Measurements from ENCODE around the gene GOLPH3.

Gene GOLPH3

GRCh38 chr5:32160228-32160627, 13.9 kb downstream of the GOLPH3 start:
- no peak for TF ChIP-seq YY1 (IDR thresholded peaks at IDR 0.05; ENCODE audit: low read depth)
- no peak for TF ChIP-seq TCF12 (IDR thresholded peaks at IDR 0.05; ENCODE audit: low read depth)
- no peak for TF ChIP-seq NFIC (IDR thresholded peaks at IDR 0.05)
- no peak for TF ChIP-seq EP300 (IDR thresholded peaks at IDR 0.05; ENCODE audit: borderline replicate concordance)
- TF ChIP-seq TAF1 (IDR thresholded peaks at IDR 0.05; ENCODE audit: low read depth), result no peak
- no peak for TF ChIP-seq MAX (IDR thresholded peaks at IDR 0.05)
- TF ChIP-seq TEAD4 (IDR thresholded peaks at IDR 0.05), result no peak
- TF ChIP-seq ZBTB7A (IDR thresholded peaks at IDR 0.05; ENCODE audit: low read depth), result no peak
- no peak for TF ChIP-seq CREB1 (IDR thresholded peaks at IDR 0.05; ENCODE audit: low read depth)

- TF ChIP-seq TCF12 (IDR thresholded peaks at IDR 0.05; ENCODE audit: low read depth), result no peak
- no peak for TF ChIP-seq FOXM1 (IDR thresholded peaks at IDR 0.05; ENCODE audit: borderline replicate concordance, low read depth)
- TF ChIP-seq CREB1 (IDR thresholded peaks at IDR 0.05; ENCODE audit: low read depth), result no peak
- no peak for TF ChIP-seq ZBTB7A (IDR thresholded peaks at IDR 0.05; ENCODE audit: low read depth)
- no peak for TF ChIP-seq TAF1 (IDR thresholded peaks at IDR 0.05; ENCODE audit: low read depth)
- no peak for TF ChIP-seq RAD21 (IDR thresholded peaks at IDR 0.05; ENCODE audit: low read depth)
- no peak for TF ChIP-seq EGR1 (IDR thresholded peaks at IDR 0.05)
Measured at GRCh38 chr5:32159328-32160072, 14.6 kb downstream of the GOLPH3 start.

- TF ChIP-seq TAF1 (IDR thresholded peaks at IDR 0.05; ENCODE audit: low read depth) (no peak), CEBPB (IDR thresholded peaks at IDR 0.05) (no peak), YY1 (IDR thresholded peaks at IDR 0.05; ENCODE audit: low read depth) (no peak), MAX (IDR thresholded peaks at IDR 0.05) (no peak)
Measured at GRCh38 chr5:32158679-32158975, 15.5 kb downstream of the GOLPH3 start.

GRCh38 chr5:32157078-32157477, 17.0 kb downstream of the GOLPH3 start:
- TF ChIP-seq USF1 (IDR thresholded peaks at IDR 0.05) (no peak), CREB1 (IDR thresholded peaks at IDR 0.05; ENCODE audit: low read depth) (no peak), EP300 (IDR thresholded peaks at IDR 0.05; ENCODE audit: borderline replicate concordance) (no peak), YY1 (IDR thresholded peaks at IDR 0.05; ENCODE audit: low read depth) (no peak), RAD21 (IDR thresholded peaks at IDR 0.05; ENCODE audit: low read depth) (no peak), TAF1 (IDR thresholded peaks at IDR 0.05; ENCODE audit: low read depth) (no peak), NFIC (IDR thresholded peaks at IDR 0.05) (no peak), TCF12 (IDR thresholded peaks at IDR 0.05; ENCODE audit: low read depth) (no peak), CEBPB (IDR thresholded peaks at IDR 0.05) (no peak), FOXM1 (IDR thresholded peaks at IDR 0.05; ENCODE audit: borderline replicate concordance, low read depth) (no peak), MAX (IDR thresholded peaks at IDR 0.05) (no peak), ZBTB7A (IDR thresholded peaks at IDR 0.05; ENCODE audit: low read depth) (no peak), EGR1 (IDR thresholded peaks at IDR 0.05) (no peak), REST (IDR thresholded peaks at IDR 0.05; ENCODE audit: low read depth) (no peak), TEAD4 (IDR thresholded peaks at IDR 0.05) (no peak)

- TF ChIP-seq CREB1 (IDR thresholded peaks at IDR 0.05; ENCODE audit: low read depth) (no peak), NFIC (IDR thresholded peaks at IDR 0.05) (no peak), YY1 (IDR thresholded peaks at IDR 0.05; ENCODE audit: low read depth) (no peak), FOXM1 (IDR thresholded peaks at IDR 0.05; ENCODE audit: borderline replicate concordance, low read depth) (no peak), TEAD4 (IDR thresholded peaks at IDR 0.05) (no peak), USF1 (IDR thresholded peaks at IDR 0.05) (no peak), REST (IDR thresholded peaks at IDR 0.05; ENCODE audit: low read depth) (no peak), EGR1 (IDR thresholded peaks at IDR 0.05) (no peak), TAF1 (IDR thresholded peaks at IDR 0.05; ENCODE audit: low read depth) (no peak), MAX (IDR thresholded peaks at IDR 0.05) (no peak), ZBTB7A (IDR thresholded peaks at IDR 0.05; ENCODE audit: low read depth) (no peak)
Measured at GRCh38 chr5:32156635-32157034, 17.5 kb downstream of the GOLPH3 start.

Measured in Ishikawa (cell line).